Measurements from ENCODE around the gene DGKB.

The DGKB gene

GRCh38 chr7:14841086-14841485 is 61.5 kb downstream of the DGKB start:
- DNase-seq (ENCODE audit: extremely low read depth, low read depth): no peak
- TF ChIP-seq CTCF (IDR thresholded peaks at IDR 0.05; ENCODE audit: low read depth, low read length): no peak

- DNase-seq (ENCODE audit: extremely low read depth, low read depth): no peak
- no peak for TF ChIP-seq CTCF (IDR thresholded peaks at IDR 0.05; ENCODE audit: low read depth, low read length)
These were observed 63.2 kb downstream of the DGKB start for GRCh38 chr7:14839307-14839706.

GRCh38 chr7:14837216-14837615 is 65.3 kb downstream of the DGKB start:
- TF ChIP-seq CTCF (IDR thresholded peaks at IDR 0.05; ENCODE audit: low read depth, low read length): no peak
- DNase-seq (ENCODE audit: extremely low read depth, low read depth): no peak

GRCh38 chr7:14836571-14837189 is 65.9 kb downstream of the DGKB start:
- no peak for TF ChIP-seq CTCF (IDR thresholded peaks at IDR 0.05; ENCODE audit: low read depth, low read length)
- no peak for DNase-seq (ENCODE audit: extremely low read depth, low read depth)

DNA sequence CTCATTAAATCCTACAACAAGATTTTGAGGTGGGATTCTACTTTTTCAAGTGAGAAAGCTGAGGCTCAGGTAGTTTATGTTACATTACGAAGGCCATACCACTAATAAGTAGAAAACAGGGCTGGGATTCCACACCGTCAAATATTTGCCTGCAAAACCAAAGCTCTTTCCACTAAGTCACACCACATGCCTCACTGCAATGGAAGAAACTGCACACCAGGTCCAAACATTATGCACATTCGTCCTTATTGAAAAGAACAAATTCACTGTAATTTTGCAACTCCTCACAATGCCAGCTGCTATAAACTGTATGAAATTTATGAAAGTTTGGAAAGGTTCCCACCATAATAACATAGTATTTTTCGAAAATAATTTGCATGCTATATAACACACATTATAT is 66.5 kb downstream of the DGKB start:
- no peak for DNase-seq (ENCODE audit: extremely low read depth, low read depth)
- no peak for TF ChIP-seq CTCF (IDR thresholded peaks at IDR 0.05; ENCODE audit: low read depth, low read length)

GRCh38 chr7:14835384-14835783 is 67.2 kb downstream of the DGKB start:
- TF ChIP-seq CTCF (IDR thresholded peaks at IDR 0.05; ENCODE audit: low read depth, low read length): no peak
- DNase-seq (ENCODE audit: extremely low read depth, low read depth): no peak

GRCh38 chr7:14834883-14835282 is 67.7 kb downstream of the DGKB start:
- no peak for DNase-seq (ENCODE audit: extremely low read depth, low read depth)
- no peak for TF ChIP-seq CTCF (IDR thresholded peaks at IDR 0.05; ENCODE audit: low read depth, low read length)
